HG03196 (cell line): ENCODE results near the gene DNM3.

ENCODE experiments used
- ATAC-seq: cut with Tn5 transposase; IDR thresholded peaks from one replicate; pipeline ENCODE4 v1.9.1; 2021; ENCODE audit not compliant: unreplicated experiment

The DNM3 gene

GRCh38 chr1:171868217-171868803 is 27.0 kb downstream of the DNM3 start:
- ATAC-seq: no peak

GRCh38 chr1:171869097-171869496 is 27.8 kb downstream of the DNM3 start:
- ATAC-seq: no peak

- ATAC-seq: no peak
Observed at GRCh38 chr1:171871848-171872247, 30.6 kb downstream of the DNM3 start.

GRCh38 chr1:171872430-171872829 is 31.1 kb downstream of the DNM3 start:
- no peak for ATAC-seq

- no peak for ATAC-seq
Observed at GRCh38 chr1:171873664-171874063, 32.4 kb downstream of the DNM3 start.

- ATAC-seq: peak; percentile 59
Observed at GRCh38 chr1:171877701-171878100, 36.4 kb downstream of the DNM3 start.

GRCh38 chr1:171879556-171879955 is 38.3 kb downstream of the DNM3 start:
- ATAC-seq: no peak

GRCh38 chr1:171881442-171881841 is 40.1 kb downstream of the DNM3 start:
- ATAC-seq: no peak

- ATAC-seq: no peak
Observed at GRCh38 chr1:171883849-171884248, 42.6 kb downstream of the DNM3 start.

GRCh38 chr1:171884475-171884874 is 43.2 kb downstream of the DNM3 start:
- ATAC-seq: no peak

GRCh38 chr1:171890131-171890530 is 48.8 kb downstream of the DNM3 start:
- no peak for ATAC-seq

GRCh38 chr1:171896936-171897703 is 55.8 kb downstream of the DNM3 start:
- ATAC-seq: no peak

- ATAC-seq: no peak
Observed at GRCh38 chr1:171898941-171899340, 57.6 kb downstream of the DNM3 start.

GRCh38 chr1:171899838-171900237 is 58.5 kb downstream of the DNM3 start:
- ATAC-seq: no peak

GRCh38 chr1:171901245-171901644 is 59.9 kb downstream of the DNM3 start:
- no peak for ATAC-seq

- ATAC-seq: no peak
Observed at GRCh38 chr1:171902527-171902926, 61.2 kb downstream of the DNM3 start.

- ATAC-seq: no peak
Observed at GRCh38 chr1:171904778-171905450, 63.6 kb downstream of the DNM3 start.

- ATAC-seq: no peak
Observed at GRCh38 chr1:171909711-171910110, 68.4 kb downstream of the DNM3 start.

- ATAC-seq: no peak
Observed at GRCh38 chr1:171910786-171911185, 69.5 kb downstream of the DNM3 start.

GRCh38 chr1:171911506-171911905 is 70.2 kb downstream of the DNM3 start:
- ATAC-seq: no peak

GRCh38 chr1:171912509-171913175 is 71.3 kb downstream of the DNM3 start:
- ATAC-seq: no peak

- no peak for ATAC-seq
Observed at GRCh38 chr1:171913385-171913784, 72.1 kb downstream of the DNM3 start.
